NCI-H128 (cell line): Measurements from ENCODE around the gene RPS6KL1.

Experiments
- DNase-seq: peaks from one replicate; lab custom pipeline; 2025; ENCODE audit not compliant: unreplicated experiment; lab: John Stamatoyannopoulos, UW

Gene RPS6KL1

GRCh38 chr14:74859757-74860552 is 63.1 kb downstream of the RPS6KL1 start:
- DNase-seq = no peak

GRCh38 chr14:74858022-74858421 is 65.0 kb downstream of the RPS6KL1 start:
- DNase-seq = no peak

GRCh38 chr14:74856366-74856765 is 66.7 kb downstream of the RPS6KL1 start:
- no peak for DNase-seq

GRCh38 chr14:74855945-74856344 is 67.1 kb downstream of the RPS6KL1 start:
- DNase-seq = no peak

GRCh38 chr14:74855021-74855420 is 68.0 kb downstream of the RPS6KL1 start:
- DNase-seq = no peak
